Cardiac muscle cell (in vitro differentiated cells and primary cell): ENCODE measurements around the gene FOXL2. TPM values are rescaled to one million over a fixed set of nuclear protein-coding genes. Genes with fewer than 3 reads are reported as not detected.

Experiments used
- DNase-seq, 2 donors: peaks; one replicate each; pipeline versions ENCODE4 v3.0.0 to v3.0.0-alpha.2; 2010 to 2017; ENCODE audit warnings: low read depth in 1 of 2, low spot score in 1 of 2
- H3K27ac ChIP-seq: fragments of 200-600 bp; sonication (generic); 2 replicates; pipeline ENCODE4 v1.5.1; 2016
- H3K27me3 ChIP-seq: fragments of 200-600 bp; sonication (generic); 2 replicates; pipeline ENCODE4 v1.6.0; 2016; ENCODE audit warnings: control low read depth
- H3K36me3 ChIP-seq: fragments of 200-600 bp; sonication (generic); 2 replicates; pipeline ENCODE4 v1.5.1; 2016; ENCODE audit warnings: control low read depth
- H3K4me1 ChIP-seq: fragments of 200-600 bp; sonication (generic); 2 replicates; pipeline ENCODE4 v1.8.1; 2017; ENCODE audit warnings: low read depth, mild to moderate bottlenecking, mixed run types
- H3K4me3 ChIP-seq: fragments of 200-600 bp; sonication (generic); 2 replicates; pipeline ENCODE4 v1.5.1; 2016; ENCODE audit warnings: mild to moderate bottlenecking
- H3K9me3 ChIP-seq: fragments of 200-600 bp; sonication (generic); 2 replicates; pipeline ENCODE4 v1.5.1; 2017; ENCODE audit warnings: low read depth, mild to moderate bottlenecking, control low read depth
- CTCF ChIP-seq: IDR thresholded peaks from 2 replicates; pipeline ENCODE4 v1.5.1; 2012; ENCODE audit warnings: low read depth, mild to moderate bottlenecking, low read length
- polyA plus RNA-seq: library from polyadenylated mRNA; unstranded; fragments of >200 nt; fragmentation: Nextera tagmentation; extraction: Ambion mirVana; gene quantifications from 2 replicates; pipeline ENCODE4 v1.2.1, GENCODE V29; 2016
- total RNA-seq: library from RNA; depleted of rRNA; stranded (reverse); fragments of >200 nt; gene quantifications from 2 replicates; pipeline ENCODE4 v1.2.3, GENCODE V29; 2016

FOXL2 gene
- total and polyA plus RNA-seq, 2 experiments from 2014 or later = not detected

GRCh38 chr3:138909904-138910303 lies 37.0 kb downstream of the FOXL2 start:
- DNase-seq = no peak
- H3K9me3 ChIP-seq = no peaks in the 10 kb centered on the region
- H3K4me3 ChIP-seq = no peak overlapping the region
- H3K27me3 ChIP-seq = no peaks in the 10 kb centered on the region
- H3K36me3 ChIP-seq = no peaks in the 10 kb centered on the region
- TF ChIP-seq CTCF = no peak
- H3K4me1 ChIP-seq = no peaks in the 10 kb centered on the region
- no peak overlapping the region for H3K27ac ChIP-seq

GRCh38 chr3:138908846-138909245 lies 38.1 kb downstream of the FOXL2 start:
- Histone ChIP-seq H3K27ac (no peak overlapping the region), H3K27me3 (no peaks in the 10 kb centered on the region), H3K36me3 (no peaks in the 10 kb centered on the region), H3K9me3 (no peaks in the 10 kb centered on the region), H3K4me1 (no peaks in the 10 kb centered on the region), H3K4me3 (no peak overlapping the region)
- no peak for DNase-seq
- TF ChIP-seq CTCF = no peak

- Histone ChIP-seq H3K9me3 (no peaks in the 10 kb centered on the region), H3K27me3 (no peaks in the 10 kb centered on the region), H3K4me3 (no peak overlapping the region), H3K4me1 (no peaks in the 10 kb centered on the region), H3K27ac (no peak overlapping the region), H3K36me3 (no peaks in the 10 kb centered on the region)
- DNase-seq = no peak
- TF ChIP-seq CTCF = no peak
These were observed 39.4 kb downstream of the FOXL2 start for GRCh38 chr3:138907539-138907938.

- H3K27me3 ChIP-seq = no peaks in the 10 kb centered on the region
- H3K4me1 ChIP-seq = peaks cover 9% of the 10 kb centered on the region
- TF ChIP-seq CTCF = no peak
- DNase-seq = no peak
- H3K4me3 ChIP-seq = no peak overlapping the region
- no peak overlapping the region for H3K27ac ChIP-seq
- H3K9me3 ChIP-seq = no peaks in the 10 kb centered on the region
- H3K36me3 ChIP-seq = no peaks in the 10 kb centered on the region
These were observed 44.8 kb downstream of the FOXL2 start for GRCh38 chr3:138902171-138902570.

GRCh38 chr3:138901567-138901966 lies 45.4 kb downstream of the FOXL2 start:
- no peaks in the 10 kb centered on the region for H3K9me3 ChIP-seq
- no peak for TF ChIP-seq CTCF
- H3K27ac ChIP-seq = no peak overlapping the region
- peaks cover 9% of the 10 kb centered on the region for H3K4me1 ChIP-seq
- no peaks in the 10 kb centered on the region for H3K27me3 ChIP-seq
- no peak overlapping the region for H3K4me3 ChIP-seq
- DNase-seq = no peak
- no peaks in the 10 kb centered on the region for H3K36me3 ChIP-seq
